Activated T-cell treated with anti-CD3 and anti-CD28 coated beads for 48 hours (primary cell): ENCODE results near the gene THSD7A.

Experiments used
- DNase-seq: peaks from one replicate; pipeline ENCODE4 v3.0.0-alpha.2; 2020; ENCODE audit warnings: low read depth

Gene THSD7A

GRCh38 chr7:11507929-11508328, 324.1 kb downstream of the THSD7A start:
- no peak for DNase-seq

DNA sequence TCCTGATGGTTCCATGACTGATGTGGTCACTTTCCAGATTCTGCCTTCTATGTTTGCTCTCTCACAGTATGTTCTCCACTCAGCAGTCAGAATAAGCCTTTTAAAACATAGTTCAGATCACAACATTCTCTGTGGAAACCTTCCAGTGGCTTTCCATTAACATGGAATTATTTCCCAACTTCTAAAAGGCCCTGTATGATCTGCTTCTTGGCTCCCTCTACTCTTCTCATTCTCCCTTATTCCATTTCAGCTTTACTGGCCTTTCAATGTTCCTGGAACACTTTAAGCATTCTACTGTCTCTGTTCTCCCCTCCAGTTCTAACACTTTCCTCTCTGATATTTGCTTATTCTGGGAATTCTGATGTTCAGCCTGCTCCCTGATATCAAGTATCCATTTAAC, 325.6 kb downstream of the THSD7A start:
- no peak for DNase-seq

DNA sequence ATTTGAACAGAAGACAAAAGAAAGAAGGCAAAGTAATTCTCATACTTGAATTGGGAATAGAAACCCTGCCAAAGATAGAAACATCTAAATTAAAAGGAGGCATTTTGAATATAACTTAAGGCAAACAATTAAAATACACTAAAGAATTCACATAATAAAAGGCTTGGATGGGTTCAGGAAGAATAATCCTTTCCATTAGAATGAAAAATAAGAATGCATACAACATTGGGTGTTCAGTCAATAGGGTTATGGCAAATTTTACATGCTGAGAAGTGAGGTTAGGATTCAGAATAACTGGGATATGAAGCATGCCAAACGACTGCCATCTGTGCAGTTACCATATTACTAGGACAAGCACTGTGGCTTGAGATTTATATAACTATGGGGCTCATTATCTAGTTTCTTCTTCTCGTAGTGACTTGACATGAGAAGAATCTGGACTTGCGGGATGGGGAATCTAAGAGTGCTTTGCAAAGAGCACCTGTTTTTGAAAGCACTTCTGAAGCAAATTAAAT, 326.5 kb downstream of the THSD7A start:
- DNase-seq, result no peak

DNA sequence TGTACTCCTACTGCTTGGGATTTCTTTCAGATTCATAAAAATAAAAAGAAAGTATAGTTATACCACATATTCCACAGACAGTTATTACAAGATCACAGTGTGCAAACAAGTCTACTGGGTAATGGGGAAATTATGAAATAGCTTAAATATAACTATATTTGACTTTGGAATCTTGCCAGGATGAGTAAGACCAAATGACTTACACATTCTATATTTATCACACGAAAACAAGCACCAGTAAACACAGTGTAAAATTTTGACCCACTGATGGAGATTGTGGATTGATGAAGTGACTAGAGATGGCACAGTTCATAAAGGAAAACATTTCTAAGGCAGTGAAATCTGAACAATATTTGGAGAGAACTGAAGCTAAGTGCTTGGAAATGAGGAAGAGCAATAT, 339.7 kb downstream of the THSD7A start:
- DNase-seq, result no peak

- DNase-seq, result no peak
Measured at GRCh38 chr7:11491811-11492210, 340.2 kb downstream of the THSD7A start.

- DNase-seq, result no peak
Measured at GRCh38 chr7:11489280-11489679, 342.7 kb downstream of the THSD7A start.

DNA sequence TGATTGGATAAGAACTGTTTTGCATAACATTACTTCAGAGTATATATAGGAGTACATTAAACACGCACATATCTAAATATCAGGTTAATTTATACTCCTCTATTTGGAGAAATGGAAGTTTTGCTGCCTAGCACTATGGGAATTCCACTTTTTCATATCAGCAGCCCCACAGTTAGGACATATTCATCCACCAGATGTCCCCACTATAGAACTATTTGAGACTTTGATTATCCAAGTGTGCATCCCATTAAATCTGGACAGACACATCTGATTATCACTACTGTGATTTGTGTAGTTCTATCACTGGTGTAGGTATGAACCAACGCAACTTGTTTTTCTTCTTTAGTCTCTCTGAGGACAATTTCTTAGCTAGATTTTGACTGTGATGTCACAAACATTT, 345.7 kb downstream of the THSD7A start:
- no peak for DNase-seq

DNA sequence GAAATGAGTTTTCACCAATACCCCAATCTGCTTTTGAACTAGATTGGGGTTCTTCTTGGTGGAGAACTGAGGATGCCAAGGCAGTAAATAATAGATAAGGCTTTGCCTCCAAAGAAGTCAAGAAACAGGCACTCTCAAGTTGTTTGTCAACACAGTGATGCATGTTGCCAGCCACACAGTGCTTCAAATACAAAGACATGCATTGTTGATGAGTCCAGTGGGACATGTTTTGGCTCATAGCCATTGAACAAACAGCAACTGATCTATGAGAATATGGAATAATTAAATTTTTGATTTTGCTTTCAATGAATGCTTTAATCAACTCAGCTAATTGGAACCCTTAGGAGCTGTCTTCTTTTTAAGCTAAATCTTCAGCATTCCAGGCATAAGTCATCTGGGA, 346.4 kb downstream of the THSD7A start:
- no peak for DNase-seq

DNA sequence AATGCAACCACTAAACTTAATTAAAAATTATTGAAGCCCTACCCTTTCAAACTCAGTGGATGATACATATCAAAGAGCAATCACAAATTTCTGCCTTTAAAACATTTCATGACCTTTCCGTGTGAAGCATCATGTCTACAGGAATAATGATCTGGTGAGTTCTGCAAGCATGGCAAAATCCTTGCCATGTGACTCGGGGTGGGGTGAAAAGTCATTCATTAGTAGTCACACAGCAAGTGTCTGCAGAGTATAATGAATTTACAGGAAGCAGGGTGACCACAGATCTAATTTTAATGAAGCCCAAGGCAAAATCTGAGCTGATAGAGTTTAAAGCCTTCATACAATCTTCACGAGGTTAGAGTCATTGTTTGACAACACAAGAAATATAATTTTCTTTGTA, 351.9 kb downstream of the THSD7A start:
- DNase-seq, result no peak

DNA sequence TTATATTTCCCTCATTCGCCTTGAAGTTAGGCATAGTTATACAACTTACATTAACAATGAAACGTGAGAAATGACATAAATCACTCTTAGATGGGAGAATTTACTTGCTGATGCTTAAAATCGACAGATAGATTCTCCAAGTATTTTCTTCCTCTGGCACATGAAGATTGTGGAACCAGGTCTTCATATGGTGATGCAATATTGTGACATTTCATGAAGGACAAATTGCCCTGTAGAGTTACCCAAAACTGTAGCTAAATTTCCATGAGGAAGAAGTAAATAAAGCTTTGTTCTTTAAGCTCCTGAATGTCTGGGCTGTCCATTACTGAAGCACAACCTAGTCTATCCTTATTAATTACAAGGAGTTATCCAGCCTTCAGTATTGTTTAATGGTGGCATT, 353.1 kb downstream of the THSD7A start:
- no peak for DNase-seq

- no peak for DNase-seq
Measured at GRCh38 chr7:11478426-11478825, 353.6 kb downstream of the THSD7A start.

DNA sequence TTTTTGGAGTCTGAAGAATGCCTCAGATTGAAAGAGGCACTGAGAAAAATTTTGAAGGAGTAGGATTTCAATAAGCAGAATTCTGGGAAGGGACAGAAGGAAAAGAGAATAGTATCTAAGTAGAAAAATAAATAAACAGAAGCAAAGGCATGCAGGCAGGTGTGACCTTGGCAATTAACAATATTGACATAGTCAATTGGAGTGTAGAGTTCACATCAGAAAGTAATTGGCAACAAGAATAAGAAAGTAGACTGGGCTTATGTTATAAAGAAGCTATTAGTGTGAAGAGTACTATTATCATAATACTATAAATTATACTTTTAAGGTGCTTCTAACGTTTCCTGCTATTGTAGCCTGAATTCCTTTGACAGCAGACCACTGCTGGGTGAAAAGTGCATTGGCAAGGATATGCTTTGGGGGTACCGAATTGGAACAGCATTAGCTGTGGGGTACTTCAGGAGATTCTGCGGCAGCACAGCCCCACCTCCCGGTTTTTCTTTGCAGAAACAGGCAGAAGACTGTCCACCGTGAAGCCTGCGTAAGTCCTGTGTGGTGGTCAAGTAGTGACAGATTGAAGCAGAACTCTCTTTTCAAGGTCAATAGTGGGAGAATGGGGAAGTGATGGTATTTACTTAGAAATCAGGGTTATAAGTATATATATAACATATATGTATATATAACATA, 357.0 kb downstream of the THSD7A start:
- no peak for DNase-seq

GRCh38 chr7:11473807-11474424, 358.1 kb downstream of the THSD7A start:
- DNase-seq, result no peak

GRCh38 chr7:11473220-11473619, 358.8 kb downstream of the THSD7A start:
- DNase-seq, result no peak

- DNase-seq, result no peak
Measured at GRCh38 chr7:11472646-11473045, 359.4 kb downstream of the THSD7A start.

GRCh38 chr7:11471255-11471654, 360.7 kb downstream of the THSD7A start:
- no peak for DNase-seq

DNA sequence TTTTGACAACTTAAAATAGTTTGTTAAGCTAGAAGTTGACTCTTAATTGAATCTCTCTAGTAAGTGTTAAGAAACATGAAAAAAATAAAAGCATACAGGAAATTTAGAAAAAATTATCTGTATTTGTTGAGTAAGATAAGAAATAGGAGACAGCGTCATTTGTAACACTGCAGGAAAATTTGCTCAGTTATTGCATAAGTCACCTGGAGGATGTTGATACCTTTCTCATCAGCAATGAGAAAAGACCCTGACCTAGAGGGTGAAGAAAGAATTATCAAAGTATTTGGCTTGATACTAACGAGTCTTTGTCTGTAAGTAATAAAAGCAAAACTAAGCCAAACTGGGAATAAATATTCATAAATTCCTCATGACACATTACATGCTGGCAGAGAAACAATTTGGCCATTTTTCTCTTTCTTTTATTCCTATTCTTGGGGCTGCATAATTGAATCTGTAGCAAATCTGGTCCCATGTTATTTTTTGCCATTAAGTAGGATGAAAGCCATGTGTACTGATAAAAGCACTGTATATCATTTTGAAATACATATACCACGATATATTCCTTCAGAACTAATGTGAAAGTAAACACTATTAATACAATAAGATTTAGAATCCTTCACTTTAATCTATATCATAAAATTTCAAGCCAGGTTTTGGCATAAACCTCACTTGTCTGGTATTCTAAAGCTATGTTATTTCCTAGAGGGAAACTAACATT, 362.8 kb downstream of the THSD7A start:
- no peak for DNase-seq

GRCh38 chr7:11466517-11467105, 365.4 kb downstream of the THSD7A start:
- no peak for DNase-seq

DNA sequence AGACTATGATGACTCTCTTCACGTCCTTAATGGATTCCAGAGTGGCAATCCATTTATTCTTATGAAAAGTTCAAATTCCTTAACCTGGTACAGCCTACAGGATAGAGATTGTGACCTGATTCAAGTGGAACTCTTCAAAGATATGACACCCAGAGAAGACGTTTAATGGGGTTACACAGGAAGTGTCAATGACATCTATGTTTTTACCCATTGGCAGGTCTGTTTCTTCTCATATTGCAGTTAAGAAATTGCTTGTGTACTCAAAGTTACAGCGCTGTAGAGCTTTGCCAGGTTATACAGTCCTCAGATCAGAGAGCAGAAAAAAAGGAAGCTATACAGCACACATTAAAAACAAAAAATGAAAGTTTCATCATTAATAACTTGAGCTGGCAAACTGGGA, 367.4 kb downstream of the THSD7A start:
- no peak for DNase-seq

DNA sequence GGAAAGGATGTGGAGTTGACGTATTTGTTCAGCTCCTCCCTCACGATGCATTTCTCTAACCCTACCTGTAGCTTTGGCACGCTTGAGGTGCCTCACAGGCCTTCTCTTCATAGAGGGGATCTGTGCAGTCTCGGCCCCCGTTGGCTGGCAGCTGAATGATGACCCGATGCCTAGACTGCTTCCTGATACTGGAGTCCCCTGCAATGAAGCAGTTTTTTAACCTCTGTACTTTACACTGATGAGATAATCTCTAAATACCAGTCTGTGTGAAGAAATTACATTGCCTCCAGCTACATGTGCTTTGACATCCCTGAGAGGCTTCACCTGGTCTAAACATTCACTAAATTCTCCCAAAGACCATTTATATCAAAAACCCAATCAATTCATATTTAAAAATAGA, 370.1 kb downstream of the THSD7A start:
- DNase-seq, result no peak

DNA sequence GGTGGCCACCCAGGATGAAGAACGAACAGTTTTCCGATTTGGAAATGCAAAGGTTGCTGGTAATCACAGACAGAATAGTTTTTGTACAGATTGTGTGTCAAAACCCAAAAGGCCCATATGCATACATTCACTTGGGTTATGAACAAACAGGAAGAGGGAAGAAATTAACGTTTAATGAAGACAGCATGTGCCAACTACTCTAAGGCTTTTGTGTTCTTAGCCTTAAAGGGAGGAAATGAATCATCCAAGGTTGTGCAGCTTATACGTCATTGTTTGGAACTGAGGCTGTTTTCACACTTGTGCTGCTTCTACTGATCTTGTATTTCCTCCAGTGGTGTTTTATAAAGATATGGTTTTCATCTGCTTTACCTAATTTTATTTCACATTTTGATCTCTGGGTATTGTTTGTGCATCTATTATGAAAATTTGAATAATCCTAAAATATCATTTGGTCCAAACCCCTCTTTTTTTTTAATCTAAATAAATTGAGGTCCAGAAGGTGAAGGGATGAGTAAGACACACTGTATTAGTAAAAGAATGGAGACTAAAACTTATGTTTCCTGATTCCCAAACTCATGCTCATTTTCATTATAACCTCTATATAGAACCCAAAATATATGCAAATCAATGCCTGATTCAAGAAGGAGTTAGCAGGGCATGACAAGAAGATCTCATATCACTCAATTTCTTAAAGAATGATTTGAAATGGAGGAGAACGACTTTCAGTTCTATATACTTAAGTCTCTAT, 373.1 kb downstream of the THSD7A start:
- no peak for DNase-seq

DNA sequence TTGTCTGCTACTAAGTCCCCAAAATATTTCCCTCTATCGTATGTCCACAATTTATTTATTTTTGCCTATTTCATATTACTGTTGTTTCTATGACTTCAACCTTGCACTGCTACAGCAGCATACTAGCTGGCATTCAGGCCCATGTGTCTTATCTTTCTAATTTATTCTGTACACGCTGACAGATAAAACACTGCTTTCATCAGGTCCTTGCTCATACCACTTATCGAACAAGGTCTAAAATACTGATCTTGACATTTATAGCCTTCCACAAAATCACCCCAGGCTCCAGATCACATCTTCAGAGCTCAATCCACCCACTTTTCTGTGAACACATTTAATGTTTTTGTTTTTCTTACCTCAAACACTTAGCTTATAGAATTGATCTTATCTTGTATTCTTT, 374.6 kb downstream of the THSD7A start:
- no peak for DNase-seq
